NOMO-1 treated with DMSO at 0.1 percent for 48 hours (cell line): ENCODE measurements around the gene HIVEP3.
A peak's percentile ranks its signal among the peaks of the same experiment; 100 is the strongest.

ENCODE experiments used
- DNase-seq: peaks from one replicate; lab custom pipeline; 2025; ENCODE audit not compliant: unreplicated experiment; lab: John Stamatoyannopoulos, UW

HIVEP3 gene

DNA sequence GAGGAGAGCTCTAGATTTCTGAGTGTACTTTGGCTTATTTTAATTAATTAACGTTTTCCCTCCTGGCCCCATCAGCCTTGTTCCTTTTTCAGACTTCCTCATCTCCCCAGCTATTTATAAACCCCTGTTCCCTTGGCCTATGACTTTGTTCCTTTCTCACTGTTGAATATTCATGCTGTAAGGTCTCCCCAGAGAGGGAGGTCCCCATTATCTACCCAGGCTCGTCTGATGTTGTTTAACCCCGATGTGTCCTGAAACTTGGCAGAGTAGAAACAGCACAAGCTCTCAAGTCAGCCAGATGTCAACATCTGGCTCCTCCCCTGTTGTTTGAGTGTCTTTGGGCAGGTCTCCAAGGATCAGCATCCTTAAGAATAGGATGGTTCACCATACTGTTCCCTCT lies 153.6 kb downstream of the HIVEP3 start:
- DNase-seq, result peak; percentile 88

DNA sequence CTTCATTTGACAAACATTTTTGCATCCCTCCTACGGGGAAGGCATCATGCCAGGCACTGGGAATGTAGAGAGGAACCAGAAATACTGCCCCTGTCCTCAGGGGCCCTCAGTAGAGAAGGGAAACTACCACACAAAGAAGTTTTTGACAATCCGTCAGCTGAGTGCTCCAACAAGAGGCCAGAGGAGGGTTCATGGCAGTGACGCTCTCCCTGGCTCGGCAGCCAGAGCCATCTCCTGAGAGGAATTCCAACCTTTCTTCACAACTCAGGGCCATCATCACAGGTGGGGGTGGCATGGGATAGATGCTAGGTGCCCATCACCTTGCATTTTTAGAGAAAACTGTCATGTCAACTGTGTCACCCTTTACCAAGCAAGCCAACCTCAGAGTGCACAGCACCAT lies 154.1 kb downstream of the HIVEP3 start:
- DNase-seq, result peak; percentile 54

DNA sequence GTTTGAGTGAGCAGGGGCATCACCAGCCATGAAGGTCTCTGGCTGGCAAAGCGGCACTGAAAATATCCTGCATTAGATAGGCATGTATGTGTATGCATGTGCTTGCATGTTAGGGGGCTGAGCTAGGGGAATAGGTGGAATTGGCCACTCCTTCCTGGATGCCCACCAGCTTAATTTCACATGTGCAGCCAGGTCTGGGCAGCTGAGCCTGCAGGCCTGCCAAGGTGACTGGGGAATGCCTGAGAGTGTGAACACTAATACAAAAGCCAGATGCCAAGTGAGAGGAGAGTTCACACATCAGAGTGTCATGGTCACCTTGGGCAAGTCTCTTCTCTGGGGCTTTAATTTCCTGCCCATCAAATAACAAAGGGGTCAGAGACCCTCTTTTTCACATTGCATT lies 155.9 kb downstream of the HIVEP3 start:
- no peak for DNase-seq

DNA sequence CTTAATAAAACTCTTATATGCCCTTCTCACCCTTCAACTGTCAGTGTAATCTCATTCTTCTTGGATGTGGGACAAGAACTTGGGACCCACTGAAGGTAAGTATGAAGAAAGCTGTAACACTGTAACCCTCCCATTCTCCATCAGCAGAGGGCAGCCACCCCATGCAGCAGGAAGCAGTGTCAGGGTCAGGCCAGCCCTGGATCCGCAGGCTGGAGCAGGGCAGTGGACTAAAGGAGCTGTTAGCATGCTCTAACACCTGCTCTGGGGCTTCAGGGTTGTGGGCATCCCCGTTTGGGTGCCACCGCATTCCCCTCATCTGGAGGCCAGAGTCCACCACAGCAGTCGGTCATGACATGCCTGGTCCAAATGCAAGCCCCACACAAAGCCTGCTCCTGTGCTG lies 156.5 kb downstream of the HIVEP3 start:
- DNase-seq, result no peak

DNA sequence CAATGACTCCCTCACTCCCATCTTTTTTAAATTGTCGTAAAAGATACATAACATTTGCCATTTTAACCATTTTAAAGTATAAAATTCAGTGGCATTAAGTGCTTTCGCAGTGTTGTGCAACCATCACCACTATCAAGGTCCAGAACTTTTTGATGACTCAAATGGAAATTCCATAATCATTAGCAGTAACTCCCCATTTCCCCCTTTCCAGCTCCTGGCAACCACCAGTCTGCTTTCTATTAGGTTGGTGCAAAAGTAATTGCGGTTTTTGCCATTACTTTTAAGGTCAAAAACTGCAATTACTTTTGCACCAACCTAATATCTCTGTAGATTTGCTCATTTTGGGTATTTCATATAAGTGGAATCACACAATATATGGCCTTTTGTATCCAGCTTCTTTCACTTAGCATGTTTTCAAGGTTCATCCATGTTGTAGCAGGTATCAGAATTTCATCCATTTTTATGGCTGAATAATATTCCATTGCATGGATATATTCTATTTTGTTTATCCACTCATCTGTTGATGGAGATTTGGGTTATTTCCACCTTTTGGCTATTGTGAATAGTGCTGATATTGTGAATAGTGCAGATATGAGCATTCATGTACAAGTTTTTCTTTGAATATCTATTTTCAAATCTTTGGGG lies 159.7 kb downstream of the HIVEP3 start:
- no peak for DNase-seq

DNA sequence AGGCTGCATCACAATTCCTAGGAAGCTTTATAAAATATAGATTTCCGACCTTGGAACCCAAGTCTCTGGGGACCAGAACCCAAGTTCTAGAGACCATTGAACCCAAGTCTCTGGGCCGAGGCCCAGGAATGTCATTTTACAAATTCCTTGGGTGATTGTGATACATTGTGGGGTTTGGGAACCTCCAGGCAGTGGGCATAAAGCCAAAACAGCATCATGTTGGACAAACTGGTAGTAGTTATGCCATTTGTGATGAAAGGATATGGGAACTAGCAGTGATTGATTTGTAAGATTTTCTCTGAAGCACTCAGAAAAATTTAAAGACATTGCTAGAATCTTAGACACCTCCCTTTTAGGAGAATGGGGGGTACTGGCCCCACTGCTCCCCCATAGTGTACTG lies 160.2 kb downstream of the HIVEP3 start:
- no peak for DNase-seq

DNA sequence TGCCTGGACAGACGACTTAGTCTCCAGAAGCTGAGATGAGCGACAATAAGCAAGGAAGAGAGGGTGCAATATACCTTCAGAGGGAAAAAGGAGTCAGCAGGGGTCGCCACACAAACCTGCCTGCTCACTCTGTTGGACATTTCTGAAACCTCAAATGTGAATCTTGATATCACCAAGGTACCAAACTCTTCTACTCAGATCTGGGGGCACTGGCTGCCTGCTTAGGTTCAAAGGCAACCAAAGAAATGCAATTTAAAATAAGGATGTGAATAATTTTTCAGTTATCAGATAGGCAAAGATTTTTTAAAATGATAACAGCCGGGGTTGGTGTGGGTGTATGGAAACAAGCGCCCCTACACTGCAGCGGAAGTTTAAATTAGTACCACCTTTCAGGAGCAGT lies 164.2 kb downstream of the HIVEP3 start:
- peak; percentile 14 for DNase-seq

DNA sequence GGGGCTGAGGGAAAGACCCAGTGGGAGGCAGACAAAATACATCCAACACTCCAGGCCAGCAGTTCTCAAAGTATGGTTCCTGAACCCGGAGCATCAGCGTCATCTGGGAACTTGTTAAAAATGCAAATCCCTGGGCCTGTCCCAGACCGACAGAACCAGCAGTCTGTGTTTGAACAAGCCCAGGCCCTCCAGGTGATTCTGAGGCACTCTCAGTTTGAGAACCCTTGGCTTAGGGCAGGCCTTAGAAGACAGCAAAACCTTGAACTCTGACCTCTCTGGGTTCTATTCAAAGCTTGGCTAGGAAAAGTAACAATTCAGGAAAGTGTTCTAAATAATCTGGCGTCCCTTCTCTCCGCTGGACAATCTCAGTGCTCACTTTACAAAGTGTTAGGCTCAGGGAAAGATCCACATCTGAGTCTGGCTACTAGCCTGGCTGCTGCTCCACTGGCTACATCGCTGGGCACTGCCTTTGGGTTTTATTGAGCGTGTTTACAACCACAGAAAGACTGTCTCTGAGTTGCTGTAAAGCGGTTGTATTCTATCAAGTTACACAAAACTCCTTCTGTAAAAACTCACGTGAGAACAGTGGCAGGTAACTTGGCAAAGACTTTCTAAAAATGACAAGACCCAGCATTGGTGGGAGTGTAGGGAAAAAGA lies 166.1 kb downstream of the HIVEP3 start:
- no peak for DNase-seq

DNA sequence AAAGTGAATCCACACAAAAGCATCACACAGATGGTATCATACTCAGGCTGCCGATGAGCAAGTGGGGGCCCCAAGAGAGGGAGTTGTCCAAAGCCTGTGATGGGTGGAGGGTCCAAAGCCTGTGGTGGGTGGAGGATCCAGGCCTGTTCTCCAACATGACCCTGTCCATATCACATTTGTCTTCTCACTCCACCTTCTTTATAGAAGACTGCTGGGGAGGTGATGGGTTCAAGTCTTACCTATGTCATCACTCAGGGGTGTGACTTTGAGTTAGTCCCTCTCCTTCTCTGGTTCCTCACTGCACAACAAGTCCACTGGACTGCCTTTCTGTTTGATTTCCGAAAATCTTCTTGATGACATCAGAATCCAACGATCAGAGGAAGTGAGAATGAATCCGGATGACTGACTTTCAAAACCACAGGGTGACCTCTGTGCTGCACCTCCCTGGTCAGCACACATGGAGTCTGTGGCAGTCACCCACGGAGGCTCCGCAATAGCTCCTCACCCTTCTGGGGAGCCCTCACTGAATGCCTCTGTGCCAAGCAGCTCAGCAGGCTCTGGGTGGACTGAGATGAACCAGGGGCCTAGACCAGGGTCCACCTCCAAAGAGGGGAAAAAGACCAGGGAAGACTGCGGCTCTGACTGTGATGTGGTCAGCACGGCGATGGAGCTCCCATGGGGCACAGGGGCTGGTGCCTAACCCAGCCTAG lies 166.8 kb downstream of the HIVEP3 start:
- DNase-seq, result peak; percentile 87

DNA sequence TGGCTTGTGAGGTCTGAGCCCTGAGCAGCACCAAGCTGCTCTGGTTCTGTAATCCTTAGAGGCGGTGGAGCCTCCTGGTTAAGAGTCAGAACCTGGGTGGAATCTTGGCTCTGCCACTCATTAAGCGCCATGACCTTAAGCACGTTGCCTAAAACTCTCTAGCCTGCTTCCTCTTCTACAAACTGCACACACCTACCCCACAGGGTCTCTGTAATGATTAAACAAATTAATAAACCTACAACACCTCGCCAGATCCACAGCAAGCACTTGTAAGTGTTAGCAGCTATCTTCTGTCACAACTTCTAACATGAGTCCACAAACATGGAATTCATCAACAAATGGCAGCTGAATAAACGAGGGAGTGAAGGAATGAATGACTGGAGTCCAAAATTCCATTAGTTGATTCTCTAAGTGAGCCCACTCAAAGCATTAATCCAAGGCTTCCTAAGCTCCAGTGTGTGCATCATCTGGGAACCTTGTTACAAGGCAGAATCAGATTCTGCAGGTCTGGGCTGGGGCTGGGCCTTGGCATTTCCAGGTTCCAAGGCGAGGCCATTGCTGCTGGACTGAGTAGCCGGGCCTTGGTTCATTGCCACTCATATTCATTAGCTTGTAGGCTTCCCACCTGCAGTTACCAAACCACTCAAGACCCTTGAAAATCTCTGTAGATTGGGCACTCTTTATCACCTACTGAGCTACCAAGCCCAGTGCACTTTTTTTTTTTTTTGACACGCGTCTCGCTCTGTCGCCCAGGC lies 168.6 kb downstream of the HIVEP3 start:
- DNase-seq, result no peak

DNA sequence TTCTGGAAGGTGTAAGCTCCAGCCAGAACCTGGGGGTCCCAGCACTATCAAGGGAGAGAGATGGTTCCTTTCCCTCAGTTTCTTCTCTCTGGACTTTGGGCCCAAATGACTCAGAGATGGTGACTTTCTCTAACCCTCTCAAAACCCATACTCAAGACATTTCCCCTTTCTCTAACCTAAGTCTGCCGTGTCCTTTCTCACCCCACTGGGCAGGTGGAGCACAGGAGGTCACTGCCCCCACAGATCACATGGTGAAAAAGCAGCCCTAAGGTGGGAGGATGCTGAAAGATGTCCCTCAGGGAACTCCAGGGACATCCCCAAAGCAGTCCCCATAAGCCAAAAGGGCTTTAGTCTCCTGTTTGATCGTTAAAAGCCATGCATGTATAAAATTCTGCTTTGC lies 173.7 kb downstream of the HIVEP3 start:
- no peak for DNase-seq

DNA sequence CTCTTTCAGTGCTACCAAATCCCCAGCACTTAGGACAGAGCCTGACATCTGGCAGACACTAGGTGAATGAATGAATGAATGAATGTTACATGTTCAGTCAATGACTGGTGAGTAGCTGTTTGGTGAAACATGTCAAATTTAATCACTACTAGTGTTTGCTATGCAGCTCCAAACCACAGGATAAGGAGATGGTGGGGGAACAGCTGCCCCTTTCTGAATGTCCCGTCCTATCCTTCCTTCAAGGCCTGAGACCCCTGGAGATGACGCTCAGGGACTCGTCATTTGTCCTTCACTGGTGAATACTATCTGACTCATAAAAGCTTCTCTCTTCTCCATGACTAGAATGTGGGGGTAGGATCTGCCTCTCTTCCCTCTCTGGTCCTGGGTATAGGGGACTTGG lies 175.4 kb downstream of the HIVEP3 start:
- DNase-seq, result no peak

DNA sequence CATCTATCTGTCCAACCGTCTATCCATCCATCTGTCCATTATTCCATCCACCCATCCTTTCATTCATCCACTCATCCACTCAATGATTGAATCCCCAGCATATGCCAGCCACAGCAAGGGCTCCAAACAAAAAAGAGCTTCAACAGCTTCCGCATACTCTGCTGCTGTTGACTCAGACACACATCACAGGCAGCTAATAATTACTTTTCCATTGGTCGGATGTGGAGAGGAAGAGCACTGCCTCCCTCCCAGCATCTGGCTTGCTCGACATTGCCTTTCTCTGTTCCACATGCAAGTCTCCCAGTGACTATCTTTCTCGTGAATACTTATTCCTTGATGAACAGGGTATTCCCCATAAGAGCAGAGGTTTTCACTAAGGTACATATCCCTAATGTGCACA lies 176.5 kb downstream of the HIVEP3 start:
- no peak for DNase-seq

DNA sequence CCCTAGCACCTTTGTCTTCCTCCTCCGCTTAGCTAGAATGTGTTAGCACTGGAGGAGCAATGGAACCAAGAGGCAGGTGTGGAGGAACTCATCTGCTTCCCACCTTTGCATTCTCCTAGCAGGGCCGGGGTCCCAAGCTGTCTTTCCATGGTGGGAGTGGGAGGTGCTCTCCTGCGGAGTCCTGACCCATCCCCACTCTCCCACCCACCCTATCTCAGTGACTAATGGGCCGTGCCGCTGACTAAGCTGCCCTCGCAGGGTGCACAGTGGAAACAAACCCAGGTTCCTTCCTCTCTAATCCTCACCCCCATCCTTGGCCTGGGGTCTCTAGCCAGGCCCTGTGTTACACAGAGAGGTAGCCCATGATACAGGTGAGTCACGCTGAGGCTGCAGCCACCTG lies 177.5 kb downstream of the HIVEP3 start:
- no peak for DNase-seq

DNA sequence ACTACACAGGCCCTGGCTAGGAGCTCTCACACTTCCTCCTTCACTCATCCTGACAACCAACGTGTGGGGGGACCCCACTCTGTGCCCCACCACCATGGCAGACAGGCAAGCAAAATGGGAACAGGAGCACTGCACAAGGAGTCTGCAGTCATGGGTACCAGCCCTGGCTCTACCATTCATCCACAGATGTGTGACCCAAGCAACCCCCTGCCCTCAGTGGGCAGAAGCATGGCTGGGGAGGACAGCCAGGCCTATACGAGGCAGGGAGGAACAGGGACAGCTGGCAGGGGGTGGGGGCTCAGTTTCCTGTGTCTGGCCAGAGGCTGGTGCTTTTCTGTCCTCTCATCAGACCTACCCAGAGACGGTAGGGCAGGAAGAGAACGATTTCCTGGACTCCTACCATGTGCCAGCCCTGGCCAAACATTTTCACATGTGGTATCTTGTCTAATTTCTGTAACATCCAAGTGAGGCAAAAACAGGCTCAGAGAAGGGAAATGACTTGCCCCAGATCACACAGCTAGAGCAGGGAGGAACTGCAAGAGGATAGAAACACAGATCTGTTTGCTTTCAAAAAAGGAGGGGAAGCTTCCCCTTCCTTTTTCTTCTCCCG lies 178.0 kb downstream of the HIVEP3 start:
- peak; percentile 25 for DNase-seq

DNA sequence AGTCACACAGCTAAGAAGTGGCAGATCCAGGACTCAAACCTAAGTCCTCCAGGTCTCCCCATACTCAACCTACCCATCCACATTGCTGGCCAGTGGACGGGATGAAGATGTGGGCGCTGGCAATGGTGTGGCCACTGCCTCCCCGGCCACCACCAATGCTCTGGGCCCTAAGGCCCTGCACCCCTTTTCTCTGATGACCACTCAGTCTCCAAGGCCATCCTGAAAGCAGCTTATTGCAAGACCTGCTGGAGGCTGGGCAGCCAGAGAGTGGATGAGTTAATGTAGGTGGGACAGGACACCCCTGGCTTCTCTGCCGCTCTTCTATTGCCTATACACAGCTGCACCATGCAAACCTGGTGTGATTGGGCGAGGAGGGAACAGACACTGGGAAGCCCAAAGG lies 178.7 kb downstream of the HIVEP3 start:
- no peak for DNase-seq

DNA sequence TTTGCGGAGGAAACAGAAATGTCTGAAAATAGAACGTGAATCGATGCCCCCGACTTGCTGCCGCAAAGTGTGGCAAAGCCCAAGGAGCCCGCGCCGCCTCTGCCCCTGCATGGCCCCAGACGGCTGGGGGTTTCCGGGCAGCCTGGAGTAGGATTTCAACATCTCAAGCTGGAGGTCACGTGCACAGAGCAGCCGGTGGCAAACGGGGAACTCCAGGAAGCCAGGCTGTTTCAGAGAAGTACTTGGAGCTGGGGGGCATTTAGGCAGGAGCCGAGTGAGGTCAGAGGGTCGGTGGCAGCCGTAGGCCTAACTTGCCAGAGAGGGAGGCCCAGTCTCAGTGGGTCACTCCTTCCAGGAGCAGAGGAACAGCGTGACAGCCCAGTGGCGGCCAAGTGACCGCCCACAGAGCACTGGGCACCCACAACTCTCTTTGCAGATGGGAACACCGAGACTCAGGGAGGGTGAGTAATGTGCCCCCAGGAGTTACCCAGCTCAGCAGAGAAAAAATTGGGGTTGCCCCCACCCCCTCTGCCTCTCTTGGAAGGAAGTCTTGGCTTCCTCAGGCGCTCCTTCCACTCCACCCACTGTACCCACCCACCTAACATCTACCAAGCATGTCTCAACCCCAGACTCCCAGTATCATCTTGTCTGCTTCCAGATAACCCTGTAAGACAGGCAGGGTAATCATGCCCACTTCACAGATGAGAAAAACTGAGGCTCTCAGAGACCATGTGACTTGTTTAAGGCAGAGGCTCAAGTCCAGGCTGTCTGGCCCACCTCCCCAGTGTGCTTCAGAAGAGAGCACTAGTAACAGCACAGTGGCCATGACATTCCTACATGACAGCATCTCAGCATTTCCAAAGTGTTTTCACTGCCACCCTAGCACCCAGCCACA lies 179.4 kb downstream of the HIVEP3 start:
- DNase-seq, result peak; percentile 96

DNA sequence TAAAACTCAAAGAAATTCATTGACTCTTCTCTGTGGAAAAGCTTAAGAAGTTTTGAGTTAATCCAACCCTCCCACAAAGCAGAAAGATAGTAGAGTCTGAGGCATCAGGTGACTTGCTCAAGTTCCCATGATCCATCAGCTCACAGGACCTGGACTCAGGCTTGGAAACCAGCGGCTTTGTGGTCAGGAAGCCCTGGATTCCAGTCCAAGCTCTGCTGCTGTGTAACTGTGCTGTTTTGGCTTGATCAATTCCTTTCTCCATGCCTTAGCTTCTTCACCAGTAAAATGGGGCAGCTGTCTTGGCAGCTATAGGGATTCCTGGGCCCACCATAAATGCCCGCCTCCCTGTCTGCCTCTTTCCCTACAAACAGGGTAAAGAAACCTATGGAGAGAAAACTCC lies 180.2 kb downstream of the HIVEP3 start:
- DNase-seq, result no peak

DNA sequence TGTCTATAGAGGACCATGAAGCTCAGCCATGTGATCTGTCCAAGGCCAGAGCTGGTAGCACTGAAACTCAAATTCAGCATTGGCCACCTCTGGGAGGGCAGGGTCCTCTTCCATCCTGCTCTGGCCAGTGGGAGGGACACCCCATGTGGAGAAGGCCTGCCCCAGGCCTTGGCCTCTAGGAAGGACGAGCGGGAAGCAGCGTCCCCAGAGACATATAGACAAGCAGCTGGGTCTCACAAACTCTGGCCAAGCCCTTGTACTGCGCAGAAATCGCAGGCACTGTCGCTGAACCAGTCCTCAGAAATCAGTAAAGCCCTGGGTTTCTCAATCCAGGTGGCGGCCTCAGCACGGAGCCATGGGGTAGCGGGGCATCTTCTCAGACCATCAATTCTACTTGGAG lies 180.7 kb downstream of the HIVEP3 start:
- no peak for DNase-seq

DNA sequence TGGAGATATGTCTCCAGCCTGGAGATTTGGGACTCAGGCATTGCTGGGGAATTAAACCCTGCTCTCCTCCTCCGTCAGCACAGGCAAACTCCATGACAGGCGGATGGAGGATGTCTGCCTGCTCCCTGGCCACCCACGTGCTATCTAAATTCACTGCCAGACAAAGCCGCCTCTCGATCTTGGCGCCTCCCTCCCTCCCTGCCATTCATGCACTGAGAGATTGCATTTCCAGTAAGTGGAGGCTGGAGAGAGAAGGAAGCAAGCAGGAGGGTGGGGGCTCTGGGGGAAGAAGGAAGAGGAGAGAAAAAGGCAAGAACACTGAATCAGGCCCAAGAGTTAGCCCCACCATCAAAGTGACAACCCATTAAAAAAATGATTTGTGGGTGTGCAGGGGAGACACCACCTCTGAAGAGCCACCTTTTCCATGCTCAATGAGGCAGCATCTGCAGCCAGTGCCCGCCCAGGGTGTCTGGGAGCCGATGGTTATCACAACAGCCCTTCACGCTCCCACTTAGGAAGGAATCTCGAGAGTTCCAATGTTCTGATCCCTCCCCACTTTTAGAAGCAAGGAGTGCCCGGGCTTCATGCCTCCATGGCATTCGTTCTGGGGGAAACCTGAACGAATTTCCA lies 183.0 kb downstream of the HIVEP3 start:
- DNase-seq, result no peak
